ENCODE measurements around the gene CPNE5. TPM values are rescaled to one million over a fixed set of nuclear protein-coding genes. Genes with fewer than 3 reads are reported as not detected.

Gene CPNE5
- total RNA-seq, 2 donors from 2014 or later: 0.85 to 1.6 TPM

- Histone ChIP-seq H3K36me3 (no peaks in the 10 kb centered on the region), H3K4me3 (no peak overlapping the region), H3K4me1 (ENCODE audit: control insufficient read depth in 1 of 2, low read depth in 2 of 2) (peaks cover 0 to 6% of the 10 kb centered on the region in 2 donors), H3K27ac (no peak overlapping the region), H3K27me3 (replicated peaks; ENCODE audit: insufficient read depth) (no peaks in the 10 kb centered on the region), H3K9me3 (no peaks in the 10 kb centered on the region)
- ATAC-seq (ENCODE audit: insufficient number of reproducible peaks, low FRiP score, low read depth): no peak
- DNase-seq (ENCODE audit: low spot score): no peak
- TF ChIP-seq CTCF (IDR thresholded peaks at IDR 0.05): no peak
Measured at GRCh38 chr6:36774331-36774730, 64.9 kb downstream of the CPNE5 start.

GRCh38 chr6:36772397-36772796 lies 66.8 kb downstream of the CPNE5 start:
- no peak for TF ChIP-seq CTCF (IDR thresholded peaks at IDR 0.05)
- H3K9me3 ChIP-seq: no peaks in the 10 kb centered on the region
- H3K4me1 ChIP-seq (ENCODE audit: control insufficient read depth in 1 of 2, low read depth in 2 of 2): peaks cover 0 to 6% of the 10 kb centered on the region in 2 donors
- H3K27me3 ChIP-seq (replicated peaks; ENCODE audit: insufficient read depth): no peaks in the 10 kb centered on the region
- no peaks in the 10 kb centered on the region for H3K36me3 ChIP-seq
- no peak overlapping the region for H3K4me3 ChIP-seq
- DNase-seq (ENCODE audit: low spot score): no peak
- H3K27ac ChIP-seq: no peak overlapping the region
- ATAC-seq (ENCODE audit: insufficient number of reproducible peaks, low FRiP score, low read depth): no peak

GRCh38 chr6:36771145-36771544 lies 68.1 kb downstream of the CPNE5 start:
- no peak overlapping the region for H3K4me3 ChIP-seq
- TF ChIP-seq CTCF (IDR thresholded peaks at IDR 0.05): no peak
- ATAC-seq (ENCODE audit: insufficient number of reproducible peaks, low FRiP score, low read depth) (no peak), DNase-seq (ENCODE audit: low spot score) (no peak)
- H3K36me3 ChIP-seq: no peaks in the 10 kb centered on the region
- peaks cover 0 to 11% of the 10 kb centered on the region in 2 donors for H3K4me1 ChIP-seq (ENCODE audit: control insufficient read depth in 1 of 2, low read depth in 2 of 2)
- H3K27ac ChIP-seq: no peak overlapping the region
- H3K27me3 ChIP-seq (replicated peaks; ENCODE audit: insufficient read depth): no peaks in the 10 kb centered on the region
- H3K9me3 ChIP-seq: no peaks in the 10 kb centered on the region

GRCh38 chr6:36769676-36770499 lies 69.4 kb downstream of the CPNE5 start:
- ATAC-seq (ENCODE audit: insufficient number of reproducible peaks, low FRiP score, low read depth): no peak

More at GRCh38 chr6:36769676-36770499, 69.4 kb downstream of the CPNE5 start:
- Histone ChIP-seq H3K27ac (no peak overlapping the region), H3K36me3 (no peaks in the 10 kb centered on the region), H3K27me3 (replicated peaks; ENCODE audit: insufficient read depth) (no peaks in the 10 kb centered on the region), H3K4me3 (no peak overlapping the region), H3K4me1 (ENCODE audit: control insufficient read depth in 1 of 2, low read depth in 2 of 2) (peaks cover 0 to 20% of the 10 kb centered on the region in 2 donors), H3K9me3 (no peaks in the 10 kb centered on the region)
- no peak for DNase-seq (ENCODE audit: low spot score)
- no peak for TF ChIP-seq CTCF (IDR thresholded peaks at IDR 0.05)
